Activated CD8-positive, alpha-beta memory T cell treated with anti-CD3 and anti-CD28 coated beads, Interleukin-2, amount 50 U/mL, for 24 hours (primary cell): ENCODE measurements around the gene COL8A2.
"Not testable (repeated sequence)": the region's sequence is repeated elsewhere in the genome, so short reads cannot be mapped to it uniquely, and the experiment has no call there.

Experiments
- DNase-seq: peaks from one replicate; pipeline ENCODE4 v3.0.0-alpha.2; 2020; ENCODE audit errors: extremely low read depth

COL8A2 gene

DNA sequence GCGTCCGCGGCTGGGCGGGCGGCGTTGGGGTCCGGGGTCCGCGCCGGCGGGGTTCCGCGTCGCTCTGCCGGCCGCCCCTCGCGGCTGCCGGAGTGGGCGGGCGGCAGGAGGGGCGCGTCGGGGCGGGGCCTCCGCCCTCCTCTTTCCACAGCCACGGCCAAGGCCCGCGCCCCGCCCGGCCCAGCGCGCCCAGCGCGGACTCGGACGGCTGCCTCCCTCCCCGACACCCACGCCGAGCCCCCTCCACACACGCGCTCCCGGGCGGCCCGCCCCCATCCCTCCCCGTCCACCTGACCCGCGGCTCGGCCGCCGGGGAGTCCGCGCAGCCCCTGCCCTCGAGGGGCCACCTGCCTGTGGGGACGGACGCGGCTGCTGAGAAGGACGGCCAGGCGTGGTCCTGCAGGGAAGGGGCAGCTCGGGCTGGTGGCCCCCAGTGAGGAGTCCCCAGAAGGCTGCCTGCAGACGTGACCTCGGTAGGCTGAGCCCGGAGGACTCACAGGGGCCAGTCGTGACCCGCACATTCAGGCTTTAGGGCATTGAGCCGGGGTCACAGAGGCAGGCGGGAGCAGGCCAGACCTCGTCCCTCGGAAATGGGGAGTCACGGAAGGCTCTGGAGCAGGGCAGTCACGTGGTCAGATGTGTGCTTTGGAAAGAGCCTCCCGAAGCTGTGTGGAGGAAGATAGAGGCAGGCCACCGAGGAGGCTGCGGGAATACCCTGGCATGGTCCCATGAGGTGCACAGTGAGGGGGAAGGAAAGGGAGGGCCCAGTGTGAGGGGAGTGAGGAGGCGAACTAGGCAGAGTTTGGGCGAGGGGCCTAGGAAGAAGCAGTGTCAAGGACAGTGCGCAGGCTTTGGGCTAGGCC is at the start of gene COL8A2:
COL8A2 (minus strand) TSS at position 94 of the 863 bp plus-strand sequence. CDS start 24,980 bp downstream, outside the sequence.
- no peak for DNase-seq

DNA sequence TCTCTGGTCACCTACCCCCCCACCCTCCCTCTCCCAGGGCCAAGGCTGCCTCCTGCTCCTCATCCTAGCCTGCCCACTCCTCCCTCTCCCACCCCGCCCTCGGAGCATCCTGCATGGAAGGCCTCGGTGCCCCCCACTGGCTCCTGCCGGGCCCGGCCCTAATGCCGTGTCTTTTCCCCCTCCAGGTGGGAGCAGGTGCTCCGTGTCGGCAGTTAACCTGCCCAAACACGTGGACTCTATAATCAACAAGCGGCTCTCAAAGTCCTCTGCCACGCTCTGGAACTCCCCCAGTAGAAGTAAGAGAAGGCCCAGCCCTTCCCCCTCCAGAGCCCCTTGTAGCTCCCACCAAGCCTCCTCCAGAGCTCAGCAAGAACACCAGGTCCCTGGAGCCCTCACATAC is 49.7 kb upstream of the COL8A2 start:
- no peak for DNase-seq

DNA sequence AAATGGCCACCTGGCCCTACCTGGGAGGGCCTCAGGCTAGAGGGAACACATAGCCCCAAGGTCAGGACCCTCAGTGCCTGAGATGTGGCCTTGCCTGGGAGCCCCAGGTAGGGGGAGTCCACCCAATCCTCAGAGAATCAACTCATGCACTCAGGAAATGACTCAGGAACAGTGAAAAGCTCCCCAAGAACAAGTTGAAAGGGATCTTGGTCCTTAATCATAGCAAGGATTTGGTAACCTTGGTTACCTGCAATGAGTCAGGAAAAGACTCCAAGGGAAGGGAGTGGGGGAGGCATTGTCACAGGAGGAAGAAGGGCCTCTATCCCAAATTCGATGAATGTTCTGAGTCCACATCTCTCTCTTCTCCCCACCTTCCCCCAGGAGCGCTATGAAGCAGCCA is 48.0 kb upstream of the COL8A2 start:
- DNase-seq: no peak

DNA sequence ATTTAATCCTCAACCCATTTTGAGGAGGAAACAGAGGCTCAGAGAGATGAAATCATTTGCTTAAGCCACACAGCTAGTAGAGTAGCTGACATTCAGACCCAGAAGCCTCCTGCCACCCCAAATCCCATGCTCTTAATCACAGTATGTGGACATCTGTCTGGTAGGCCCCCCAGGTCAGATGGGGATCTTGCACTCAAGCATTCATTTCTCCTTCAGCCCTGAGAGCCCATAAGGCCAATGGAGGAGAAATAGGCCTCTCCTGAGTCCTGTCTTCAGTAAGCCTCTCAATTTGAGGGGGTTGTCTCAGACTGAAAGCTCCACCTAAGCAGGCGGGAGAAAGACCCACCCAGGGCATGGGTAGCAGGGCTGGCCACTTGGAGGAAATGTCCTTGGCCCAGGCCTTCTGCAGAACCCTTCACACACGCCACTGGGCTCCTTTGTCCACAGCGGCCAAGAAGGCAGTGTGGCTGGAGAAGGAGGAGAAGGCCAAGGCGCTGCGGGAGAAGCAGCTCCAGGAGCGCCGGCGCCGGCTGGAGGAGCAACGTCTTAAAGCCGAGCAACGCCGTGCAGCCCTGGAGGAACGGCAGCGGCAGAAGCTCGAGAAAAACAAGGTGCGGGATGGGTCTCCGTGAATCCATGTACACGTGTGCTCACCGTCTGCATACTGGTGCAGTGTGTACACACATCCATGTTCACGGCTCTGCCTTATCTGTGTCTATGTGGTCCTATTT is 47.2 kb upstream of the COL8A2 start:
- DNase-seq: no peak

DNA sequence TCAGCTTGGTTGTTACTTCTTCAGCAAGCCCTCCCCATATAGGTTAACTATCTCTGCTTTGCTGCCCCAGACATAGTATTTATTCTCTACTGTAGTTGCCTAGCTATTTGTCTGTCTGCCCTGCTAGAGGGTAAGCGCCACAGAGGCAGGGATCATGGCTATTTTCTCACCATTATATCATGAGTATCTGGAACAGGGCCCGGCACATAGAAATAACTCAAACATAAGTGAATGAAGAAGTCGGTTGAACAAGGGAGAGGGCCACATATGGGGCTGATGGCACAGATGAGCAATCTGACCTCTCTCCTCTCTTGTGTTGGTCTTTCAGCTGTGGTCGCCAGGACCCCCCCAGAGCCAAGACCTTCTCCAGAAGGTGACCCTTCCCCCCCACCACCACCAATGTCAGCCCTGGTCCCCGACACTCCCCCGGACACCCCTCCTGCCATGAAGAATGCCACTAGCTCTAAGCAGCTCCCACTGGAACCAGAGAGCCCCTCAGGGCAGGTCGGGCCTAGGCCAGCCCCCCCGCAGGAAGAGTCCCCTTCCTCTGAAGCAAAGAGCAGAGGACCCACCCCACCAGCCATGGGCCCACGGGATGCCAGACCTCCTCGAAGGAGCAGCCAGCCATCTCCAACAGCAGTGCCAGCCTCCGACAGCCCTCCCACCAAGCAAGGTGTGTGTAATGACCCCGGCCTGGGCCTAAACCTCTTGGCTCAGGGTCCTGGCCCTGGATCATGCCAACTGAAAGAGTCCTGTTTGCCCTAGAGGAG is 45.8 kb upstream of the COL8A2 start:
- DNase-seq: no peak

DNA sequence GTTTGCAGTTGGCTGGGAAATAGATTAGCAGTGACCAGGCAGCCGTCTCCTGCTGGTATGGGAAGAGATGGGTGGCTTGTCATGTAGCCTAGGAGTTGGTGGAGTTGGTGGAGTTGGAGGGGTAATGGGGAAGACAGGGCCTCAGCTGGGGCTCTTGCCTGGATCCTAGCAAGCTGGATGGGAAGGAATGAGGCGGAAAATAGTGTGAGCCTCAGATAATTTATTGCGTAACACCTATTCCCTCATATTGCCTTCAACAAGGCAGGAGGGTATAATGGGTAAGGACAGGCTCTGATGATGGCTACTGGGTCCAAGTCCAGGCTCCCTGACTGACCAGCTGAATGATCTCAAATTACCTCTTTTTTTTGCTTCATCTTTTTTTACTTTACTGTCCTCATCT is 43.5 kb upstream of the COL8A2 start:
- no peak for DNase-seq

DNA sequence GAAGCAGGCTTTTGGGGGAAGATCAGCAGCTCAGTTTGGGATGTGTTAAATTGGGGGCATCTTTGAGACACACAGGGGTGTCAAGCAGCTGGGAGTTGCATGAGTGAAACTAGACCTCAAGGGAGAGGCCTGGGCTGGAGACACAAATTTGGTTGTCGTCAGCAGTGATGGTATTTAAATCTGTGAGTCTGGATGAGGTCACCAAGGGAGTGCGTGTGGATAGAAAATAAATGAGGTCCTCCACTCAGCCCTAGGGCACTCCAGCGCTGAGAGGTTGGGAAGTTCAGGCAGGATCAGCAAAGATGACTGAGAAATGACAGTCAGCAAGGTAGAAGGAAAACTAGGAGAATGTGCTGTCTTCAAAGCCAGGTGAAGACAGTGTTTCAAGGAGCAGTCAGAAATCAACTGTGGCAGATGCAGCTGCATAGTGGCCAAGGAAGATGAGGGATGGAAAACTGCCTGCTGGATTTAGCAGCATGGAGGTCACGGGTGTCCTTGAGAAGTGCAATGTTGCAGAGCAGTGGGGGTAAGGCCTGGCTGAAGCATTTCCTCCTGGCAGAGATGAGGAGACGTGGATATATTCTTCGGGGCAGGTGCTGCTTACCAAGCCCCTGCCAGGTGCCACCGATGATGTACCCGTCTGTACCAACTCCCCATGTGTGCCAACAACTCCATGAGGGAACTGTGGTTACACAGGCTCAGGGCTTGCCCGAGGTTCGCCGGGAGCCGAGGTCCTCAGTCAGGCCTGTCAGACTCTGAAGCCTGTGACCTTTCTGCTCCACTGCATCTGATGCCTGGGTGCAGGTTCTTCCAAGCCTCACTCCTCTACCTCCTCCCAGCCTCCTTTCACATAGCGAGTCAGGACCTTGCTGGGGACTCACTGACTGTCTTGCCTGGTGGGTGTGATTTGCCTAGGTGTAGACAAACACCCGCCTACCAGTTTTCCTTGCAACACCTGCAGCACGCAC is 42.2 kb upstream of the COL8A2 start:
- no peak for DNase-seq

DNA sequence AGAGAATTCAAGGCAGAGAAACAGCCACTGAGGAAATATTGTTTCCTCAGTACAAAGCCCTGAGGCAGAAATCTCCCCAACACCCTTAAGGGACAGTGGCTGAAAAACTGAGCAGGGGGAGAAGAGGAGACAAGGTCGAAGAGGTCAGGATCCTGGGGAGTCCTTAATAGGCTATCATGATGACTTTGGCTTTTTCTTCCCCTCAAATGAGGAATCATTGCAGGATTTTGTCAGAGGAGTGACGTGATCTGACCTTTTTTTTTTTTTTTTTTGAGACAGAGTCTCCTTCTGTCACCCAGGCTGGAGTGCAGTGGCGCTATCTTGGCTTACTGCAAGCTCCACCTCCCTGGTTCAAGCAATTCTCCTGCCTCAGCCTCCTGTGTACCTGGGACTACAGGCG is 41.1 kb upstream of the COL8A2 start:
- DNase-seq: no peak

DNA sequence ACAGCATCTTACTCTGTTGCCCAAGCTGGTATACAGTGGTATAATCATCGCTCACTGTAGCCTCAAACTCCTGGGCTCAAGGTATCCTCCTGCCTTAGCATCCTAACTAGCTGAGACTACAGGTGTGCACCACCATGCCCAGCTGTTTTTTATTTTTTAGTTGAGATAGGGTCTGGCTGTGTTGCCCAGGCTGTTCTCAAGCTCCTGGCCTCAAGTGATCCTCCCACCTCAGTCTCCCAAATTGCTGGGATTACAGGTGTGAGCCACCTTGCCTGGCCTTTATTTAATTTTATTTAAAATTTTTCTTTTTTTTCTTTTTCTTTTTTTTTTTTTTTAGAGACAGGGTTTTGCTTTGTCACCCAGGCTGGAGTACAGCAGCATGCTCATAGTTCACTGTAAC is 40.1 kb upstream of the COL8A2 start:
- DNase-seq: no peak

DNA sequence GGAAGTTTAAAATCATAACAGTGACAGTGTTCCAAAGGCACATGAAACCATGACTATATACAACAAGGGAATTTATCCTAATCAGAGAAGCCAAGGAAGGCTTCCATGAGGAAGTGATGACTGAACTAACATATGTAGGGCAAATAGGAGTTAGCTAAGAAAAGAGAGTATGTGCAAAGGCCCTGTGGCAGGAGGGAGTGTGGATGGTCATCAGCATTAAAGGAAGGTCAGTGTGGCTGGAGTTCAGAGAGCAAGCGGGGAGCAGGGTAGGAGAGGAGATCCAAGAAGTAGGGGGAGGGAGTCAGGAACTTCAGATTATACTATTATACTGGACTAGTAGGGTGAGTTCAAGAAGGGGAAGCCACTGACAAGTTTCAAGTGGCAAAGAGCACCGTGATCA is 39.3 kb upstream of the COL8A2 start:
- no peak for DNase-seq

DNA sequence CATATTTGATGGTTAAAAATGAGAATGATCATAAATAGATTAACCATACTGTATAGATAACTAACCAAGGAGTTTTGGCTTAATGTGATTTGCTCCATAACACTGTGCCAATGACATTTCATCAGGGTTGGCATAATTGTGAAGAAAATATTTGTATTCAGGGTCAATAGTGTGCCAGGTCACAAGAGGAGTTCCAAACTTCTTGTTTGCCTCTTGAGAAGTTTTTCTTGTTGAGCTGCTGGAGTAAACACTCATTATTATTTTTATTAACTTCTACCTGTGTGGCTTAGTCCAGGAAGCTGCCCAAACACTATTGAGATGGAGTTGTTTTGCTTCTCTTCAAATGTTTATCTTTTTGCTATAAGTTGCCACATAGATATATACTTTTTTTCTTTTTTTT is 38.4 kb upstream of the COL8A2 start:
- DNase-seq: no peak

DNA sequence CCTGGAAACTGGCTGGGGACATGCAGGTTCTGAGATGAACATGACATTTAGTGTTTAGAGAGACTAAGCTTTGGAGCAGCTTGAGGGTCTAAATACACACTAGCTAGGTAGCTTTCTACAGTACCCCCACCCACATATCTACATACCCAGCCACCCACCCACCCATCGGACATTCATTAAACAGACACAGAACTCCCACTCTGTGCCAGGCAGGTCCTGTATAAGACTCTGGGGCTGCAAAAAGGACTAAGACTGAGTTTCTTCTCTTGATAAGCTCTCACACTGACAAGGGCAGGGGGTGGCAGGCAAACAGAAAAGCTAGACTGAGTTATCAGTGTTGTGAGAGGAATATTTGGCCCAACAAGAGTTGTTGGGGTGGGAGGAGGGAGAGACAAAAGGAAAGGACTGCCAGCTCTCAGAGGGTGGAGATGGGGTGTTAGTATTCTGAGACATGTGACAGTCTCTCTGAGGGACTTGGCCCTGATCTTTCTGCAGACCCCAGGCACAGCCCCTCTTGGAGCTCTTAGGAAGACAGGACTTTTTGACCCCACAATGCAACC is 37.7 kb upstream of the COL8A2 start:
- DNase-seq: no peak

DNA sequence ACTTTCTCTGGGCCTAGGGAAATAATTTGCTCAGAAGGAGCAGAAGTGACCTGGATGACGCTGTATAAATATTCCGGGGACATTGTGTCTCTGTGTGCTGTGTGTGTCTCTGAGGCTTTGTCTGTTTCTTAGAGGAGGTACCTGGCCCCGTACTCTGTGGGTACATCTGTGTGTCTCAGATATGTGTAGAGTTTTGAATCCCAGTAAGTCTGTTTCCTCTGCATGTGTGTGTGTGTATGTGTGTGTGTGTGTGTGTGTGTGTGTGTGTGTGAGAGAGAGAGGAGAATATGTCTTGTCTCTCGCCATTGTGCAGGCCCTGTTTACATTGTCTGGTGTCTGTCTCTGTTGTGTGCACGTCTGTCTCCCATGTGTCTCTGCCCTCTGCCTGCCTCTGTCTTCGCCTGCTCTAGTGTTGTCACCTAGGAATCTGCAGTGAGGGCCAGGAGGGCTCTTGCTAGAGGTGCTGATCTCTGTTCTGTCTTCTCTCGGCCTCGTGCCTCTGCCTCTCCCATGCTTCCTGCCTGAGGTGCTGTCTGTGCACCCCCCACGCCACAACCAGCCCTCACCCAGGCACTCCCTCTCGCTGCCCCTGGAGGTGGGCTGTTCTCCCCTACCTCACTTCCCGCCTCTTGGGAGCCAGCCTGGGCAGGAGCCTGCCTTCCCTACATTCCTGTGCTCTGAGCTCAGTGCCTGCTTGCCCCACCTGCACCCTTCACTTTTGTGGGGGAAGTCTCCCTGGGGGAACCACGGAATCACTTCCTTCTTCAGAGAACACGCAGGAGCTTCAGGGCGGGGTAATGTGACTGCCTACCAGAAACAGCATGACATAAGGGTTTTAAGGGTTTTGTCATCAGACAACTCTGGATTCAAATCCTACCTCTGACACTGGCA is 36.9 kb upstream of the COL8A2 start:
- DNase-seq: no peak

DNA sequence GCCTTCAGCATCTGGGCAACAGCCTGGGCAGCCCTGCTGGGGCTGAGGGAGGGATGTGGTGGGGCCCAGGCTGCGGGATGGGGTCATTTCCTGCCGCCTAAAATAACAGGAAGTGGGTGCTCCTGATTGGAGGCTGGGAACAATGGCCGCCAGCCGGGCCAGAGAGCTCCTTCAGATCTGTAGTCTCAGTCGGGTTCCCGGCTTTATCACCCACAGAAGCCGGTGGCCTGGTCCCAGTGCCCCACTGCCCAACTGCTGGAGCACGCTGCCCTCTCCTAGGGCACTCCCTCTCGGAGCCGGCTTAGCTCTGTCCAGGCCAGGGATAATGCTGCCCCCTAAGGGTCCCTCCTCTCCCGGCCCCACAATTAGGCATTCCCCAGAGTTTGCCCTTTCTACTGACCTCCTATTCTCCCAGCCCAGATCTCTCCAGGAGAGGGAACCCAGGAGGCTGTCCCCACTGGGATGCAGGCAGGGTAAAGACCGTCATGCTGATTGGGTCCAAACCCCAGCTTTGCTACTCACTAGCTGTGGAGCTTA is 36.0 kb upstream of the COL8A2 start:
- DNase-seq: no peak

DNA sequence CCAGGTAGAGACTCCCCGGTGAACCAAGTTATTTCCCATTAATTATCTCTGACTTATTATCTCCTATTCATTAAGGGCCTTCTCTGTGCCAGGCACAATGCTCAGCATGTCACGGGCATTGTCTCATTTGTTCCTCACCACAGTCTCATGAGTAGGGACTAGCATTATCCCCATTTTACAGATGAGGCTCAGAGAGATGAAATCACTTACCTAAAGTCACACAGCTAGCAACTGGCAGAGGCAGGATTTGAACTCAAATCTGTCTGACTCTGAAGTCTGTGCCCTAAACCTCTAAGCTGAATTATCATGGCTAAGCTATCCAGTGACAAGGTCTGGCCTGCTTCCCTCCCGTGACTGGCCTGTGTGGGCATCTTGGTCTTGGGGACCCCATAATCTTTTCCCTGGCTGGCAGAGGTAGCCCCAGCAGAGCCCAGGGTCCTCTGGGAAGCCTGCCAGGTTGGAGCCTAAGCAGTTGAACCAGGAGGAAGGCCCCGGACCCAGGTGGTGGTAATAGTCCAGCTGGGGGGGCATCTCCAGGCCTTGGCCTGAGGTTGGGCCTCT is 35.4 kb upstream of the COL8A2 start:
- DNase-seq: no peak

DNA sequence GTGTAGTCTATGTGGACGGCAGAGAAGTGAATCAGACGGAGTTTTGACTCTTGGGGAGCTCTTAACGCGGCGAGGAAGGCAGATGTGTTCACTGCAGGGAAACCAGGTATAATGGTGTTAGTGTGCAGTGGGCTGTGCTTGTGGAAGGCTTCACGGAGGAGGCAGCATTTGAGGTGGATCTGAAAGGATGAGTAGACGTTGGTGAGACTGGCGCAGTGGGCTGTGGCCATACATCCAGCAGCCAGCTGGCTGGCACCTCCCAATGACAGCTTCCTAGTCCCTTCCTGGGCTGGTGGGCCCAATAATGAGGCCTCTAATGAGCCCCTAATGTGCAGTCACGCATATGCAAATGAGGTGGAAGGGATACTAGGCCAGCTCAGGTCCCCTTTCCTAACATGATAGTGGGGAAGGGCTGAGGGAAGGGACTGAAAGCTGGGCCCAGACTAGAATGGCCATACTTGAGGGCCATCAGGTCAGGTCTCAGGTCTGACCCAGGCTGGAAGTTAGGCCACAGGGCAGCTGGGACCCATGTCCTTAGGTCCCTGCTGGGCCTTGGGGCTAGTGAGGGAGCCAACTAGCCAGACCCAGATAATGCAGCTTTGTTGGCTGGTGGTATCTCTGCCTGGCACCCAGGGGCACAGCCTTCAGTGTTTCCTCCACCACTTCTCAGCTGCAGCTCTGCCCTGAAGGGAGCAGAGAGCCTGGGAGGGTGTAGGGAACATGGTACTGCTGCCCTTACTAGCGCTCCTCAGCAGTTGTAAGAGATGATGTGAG is 34.8 kb upstream of the COL8A2 start:
- DNase-seq: no peak

DNA sequence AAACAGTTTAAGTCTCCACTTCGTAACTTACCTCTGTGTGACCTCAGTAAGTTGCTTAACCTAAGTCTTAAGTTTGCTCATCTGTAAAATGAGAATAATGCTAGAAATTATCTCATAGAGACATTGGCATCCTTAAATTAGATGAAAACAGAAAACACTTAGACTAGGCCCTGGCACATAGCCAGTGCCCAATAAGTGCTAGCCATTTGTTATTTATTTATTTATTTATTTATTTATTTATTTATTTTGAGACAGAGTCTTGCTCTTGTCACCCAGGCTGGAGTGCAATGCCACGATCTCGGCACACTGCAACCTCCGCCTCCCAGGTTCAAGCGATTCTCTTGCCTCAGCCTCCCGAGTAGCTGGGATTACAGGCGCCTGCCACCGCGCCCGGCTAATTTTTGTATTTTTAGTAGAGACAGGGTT is 33.8 kb upstream of the COL8A2 start:
- DNase-seq: not testable (repeated sequence)
